H9 (cell line): ENCODE measurements around the gene OMD. TPM values are rescaled to one million over a fixed set of nuclear protein-coding genes. Genes with fewer than 3 reads are reported as not detected.
A peak's percentile ranks its signal among the peaks of the same experiment; 100 is the strongest.

Source experiments
- DNase-seq: peaks from one replicate; pipeline ENCODE4 v3.0.0-alpha.2; 2017
- H2AFZ ChIP-seq: one replicate; pipeline ENCODE4 v1.6.1; 2013; ENCODE audit warnings: mild to moderate bottlenecking, low read length, control low read depth, moderate library complexity
- H2AK5ac ChIP-seq: 2 replicates; pipeline ENCODE4 v1.6.1; 2013; ENCODE audit warnings: low read length, control low read depth, mixed read lengths; ENCODE audit not compliant: insufficient read length
- H2BK120ac ChIP-seq: one replicate; pipeline ENCODE4 v1.6.1; 2013; ENCODE audit warnings: low read depth, mild to moderate bottlenecking, low read length, control low read depth, inconsistent platforms; ENCODE audit not compliant: poor library complexity, severe bottlenecking
- H2BK12ac ChIP-seq: 2 replicates; pipeline ENCODE4 v1.6.1; 2013; ENCODE audit warnings: low read length, control low read depth, mixed read lengths, low read depth; ENCODE audit not compliant: insufficient read length
- H2BK15ac ChIP-seq: 2 replicates; pipeline ENCODE4 v1.6.1; 2013; ENCODE audit warnings: low read depth, low read length, control low read depth
- H2BK20ac ChIP-seq: one replicate; pipeline ENCODE4 v1.6.1; 2013; ENCODE audit warnings: low read depth, mild to moderate bottlenecking, low read length, control low read depth, inconsistent platforms; ENCODE audit not compliant: poor library complexity, severe bottlenecking
- H2BK5ac ChIP-seq: 2 replicates; pipeline ENCODE4 v1.6.1; 2013; ENCODE audit warnings: low read length, control low read depth, mixed read lengths; ENCODE audit not compliant: insufficient read length
- H3K14ac ChIP-seq: 2 replicates; pipeline ENCODE4 v1.6.1; 2013; ENCODE audit warnings: low read length, control low read depth; ENCODE audit not compliant: insufficient read depth
- H3K18ac ChIP-seq: 2 replicates; pipeline ENCODE4 v1.6.1; 2013; ENCODE audit warnings: low read depth, mild to moderate bottlenecking, mixed read lengths, low read length, control low read depth; ENCODE audit not compliant: insufficient read length
- H3K23ac ChIP-seq: 2 replicates; pipeline ENCODE4 v1.6.1; 2013; ENCODE audit warnings: low read length, control low read depth, mixed read lengths, low read depth; ENCODE audit not compliant: insufficient read length
- H3K23me2 ChIP-seq: 2 replicates; pipeline ENCODE4 v1.6.1; 2013; ENCODE audit warnings: low read depth, mild to moderate bottlenecking, mixed read lengths, low read length, control low read depth; ENCODE audit not compliant: insufficient read length, poor library complexity, severe bottlenecking
- H3K27ac ChIP-seq: 2 replicates; pipeline ENCODE4 v1.5.1; 2013; ENCODE audit warnings: low read length, control low read depth, mixed read lengths, low read depth; ENCODE audit not compliant: insufficient read length
- H3K27me3 ChIP-seq: 2 replicates; pipeline ENCODE4 v1.6.1; 2013; ENCODE audit warnings: low read length, control low read depth, inconsistent platforms; ENCODE audit not compliant: insufficient read depth
- H3K4ac ChIP-seq: 2 replicates; pipeline ENCODE4 v1.6.1; 2013; ENCODE audit warnings: low read depth, mild to moderate bottlenecking, control low read depth, inconsistent platforms, low read length, moderate library complexity
- H3K4me1 ChIP-seq: 2 replicates; pipeline ENCODE4 v1.6.1; 2013; ENCODE audit warnings: low read length, control low read depth, inconsistent platforms; ENCODE audit not compliant: insufficient read depth
- H3K4me2 ChIP-seq: 2 replicates; pipeline ENCODE4 v1.6.1; 2013; ENCODE audit warnings: low read length, control low read depth, mixed read lengths; ENCODE audit not compliant: insufficient read length, insufficient read depth
- H3K56ac ChIP-seq: 2 replicates; pipeline ENCODE4 v1.6.1; 2013; ENCODE audit warnings: low read depth, mild to moderate bottlenecking, mixed read lengths, low read length, control low read depth; ENCODE audit not compliant: insufficient read length
- H3K79me1 ChIP-seq: 2 replicates; pipeline ENCODE4 v1.6.1; 2013; ENCODE audit warnings: low read depth, mild to moderate bottlenecking, moderate library complexity, low read length, control low read depth, inconsistent platforms; ENCODE audit not compliant: insufficient read depth, poor library complexity, severe bottlenecking
- H3K79me2 ChIP-seq: 2 replicates; pipeline ENCODE4 v1.6.1; 2013; ENCODE audit warnings: low read length, control low read depth, inconsistent platforms; ENCODE audit not compliant: insufficient read depth
- H3K9ac ChIP-seq: 2 replicates; pipeline ENCODE4 v1.6.1; 2013; ENCODE audit warnings: low read length, control low read depth, mixed read lengths; ENCODE audit not compliant: insufficient read length; ENCODE audit errors: extremely low read depth
- H3K9me3 ChIP-seq: one replicate; pipeline ENCODE4 v1.6.1; 2013; ENCODE audit warnings: low read depth, low read length, inconsistent platforms; ENCODE audit not compliant: control insufficient read depth
- H3T11ph ChIP-seq: one replicate; pipeline ENCODE4 v1.6.1; 2013; ENCODE audit warnings: mild to moderate bottlenecking, low read length, control low read depth, inconsistent platforms
- H4K20me1 ChIP-seq: one replicate; pipeline ENCODE4 v1.6.1; 2013; ENCODE audit not compliant: control insufficient read depth, insufficient read length, insufficient read depth
- H4K5ac ChIP-seq: 2 replicates; pipeline ENCODE4 v1.6.1; 2013; ENCODE audit warnings: low read depth, mild to moderate bottlenecking, mixed read lengths, low read length, control low read depth; ENCODE audit not compliant: insufficient read length
- H4K8ac ChIP-seq: replicated peaks from 2 replicates; pipeline ENCODE4 v1.6.1; 2013; ENCODE audit warnings: low read length, control low read depth, mixed read lengths, low read depth; ENCODE audit not compliant: insufficient read length
- H4K91ac ChIP-seq: 2 replicates; pipeline ENCODE4 v1.6.1; 2013; ENCODE audit warnings: low read depth, mild to moderate bottlenecking, moderate library complexity, mixed read lengths, low read length, control low read depth; ENCODE audit not compliant: insufficient read length
- H3K27ac Mint-ChIP-seq, 3 experiments: 2 replicates in 2 of 3; 3 replicates in 1 of 3; pipeline ENCODE4 v1.8.0; 2020 to 2021; ENCODE audit warnings: mixed read lengths in 3 of 3, mild to moderate bottlenecking in 1 of 3, moderate library complexity in 1 of 3
- H3K27me3 Mint-ChIP-seq: 2 replicates; pipeline ENCODE4 v1.8.0; 2021; ENCODE audit warnings: low read depth, mild to moderate bottlenecking, moderate library complexity, mixed read lengths
- H3K36me3 Mint-ChIP-seq, 3 experiments: 2 replicates in 2 of 3; 3 replicates in 1 of 3; pipeline ENCODE4 v1.8.0; 2020 to 2021; ENCODE audit warnings: low read depth in 3 of 3, mixed read lengths in 3 of 3; ENCODE audit not compliant: insufficient read depth in 1 of 3
- H3K4me1 Mint-ChIP-seq, 2 experiments: 2 replicates each; pipeline ENCODE4 v1.8.0; 2020; ENCODE audit warnings: mixed read lengths in 2 of 2
- H3K4me3 Mint-ChIP-seq, 2 experiments: 2 replicates in 1 of 2; 3 replicates in 1 of 2; pipeline ENCODE4 v1.8.0; 2020 to 2021; ENCODE audit warnings: mild to moderate bottlenecking in 2 of 2, mixed read lengths in 2 of 2, moderate library complexity in 1 of 2
- H3K9me3 Mint-ChIP-seq, 2 experiments: 2 replicates in 1 of 2; 3 replicates in 1 of 2; pipeline ENCODE4 v1.8.0; 2020; ENCODE audit warnings: mild to moderate bottlenecking in 2 of 2, mixed read lengths in 2 of 2, moderate library complexity in 1 of 2
- CTCF ChIP-seq: fragments of 200-600 bp; sonication (generic); conservative IDR thresholded peaks from 3 replicates; pipeline ENCODE4 v1.8.0; 2021; ENCODE audit warnings: antibody characterized with exemption, mild to moderate bottlenecking
- WGBS: extraction: QIAGEN DNeasy Blood & Tissue Kit; methylation state at CpG from one replicate; pipeline ENCODE4 v1.1.7; 2013; ENCODE audit warnings: missing lambda C conversion rate, low lambda C conversion rate, mixed read lengths; ENCODE audit not compliant: insufficient read length; ENCODE audit errors: extremely low coverage; 5-methylcytosine and 5-hydroxymethylcytosine counted together
- total RNA-seq: library from RNA; stranded (reverse); gene quantifications from 2 replicates; pipeline ENCODE4 v1.2.1, GENCODE V29; 2021

OMD gene
- total RNA-seq, 1 experiment from 2014 or later: not detected

- Histone ChIP-seq H3K9me3 (no peaks in the 10 kb centered on the region), H4K20me1 (no peaks in the 10 kb centered on the region), H3K23ac (no peak overlapping the region), H2BK12ac (no peak overlapping the region), H4K8ac (no peak overlapping the region), H2AK5ac (no peak overlapping the region), H4K5ac (no peak overlapping the region), H3K4ac (no peak overlapping the region), H2BK5ac (no peak overlapping the region), H3K4me2 (no peak overlapping the region), H2BK15ac (no peak overlapping the region), H3K14ac (no peak overlapping the region), H3K79me2 (no peaks in the 10 kb centered on the region), H3K27ac (no peak overlapping the region), H4K91ac (no peak overlapping the region), H3K79me1 (no peaks in the 10 kb centered on the region), H3K9ac (no peak overlapping the region), H2BK20ac (no peak overlapping the region), H2AFZ (no peak overlapping the region), H3T11ph (no peak overlapping the region), H3K56ac (no peak overlapping the region), H3K23me2 (no peaks in the 10 kb centered on the region), H3K4me1 (peaks cover 7% of the 10 kb centered on the region; the same call in 1 of the 2 replicates), H3K18ac (no peak overlapping the region), H2BK120ac (no peak overlapping the region), H3K27me3 (no peaks in the 10 kb centered on the region)
- peaks cover 0 to 2% of the 10 kb centered on the region in 2 experiments; a peak in 1 of 5 replicates for H3K9me3 Mint-ChIP-seq
- WGBS: no CpG with 5 or more reads among the region's 7 CpGs
- TF ChIP-seq CTCF: no peak
- no peaks in the 10 kb centered on the region for H3K27me3 Mint-ChIP-seq
- no peak overlapping the region for H3K4me3 Mint-ChIP-seq
- H3K36me3 Mint-ChIP-seq: no peaks in the 10 kb centered on the region; a peak in 4 of 7 replicates
- peaks cover 22 to 26% of the 10 kb centered on the region in 2 experiments for H3K4me1 Mint-ChIP-seq
- DNase-seq: no peak
- H3K27ac Mint-ChIP-seq: peak overlapping the region in 1 of 3 experiments; percentile 71; a peak in 3 of 7 replicates
Observed at GRCh38 chr9:92378865-92379560, 45.3 kb downstream of the OMD start.
